Activated CD4-positive, CD25-positive, alpha-beta regulatory T cell treated with anti-CD3 and anti-CD28 coated beads, Interleukin-2, amount 50 U/mL, for 72 hours (primary cell): ENCODE results near the gene RASSF5.
A peak's percentile ranks its signal among the peaks of the same experiment; 100 is the strongest.

Experiments
- DNase-seq: peaks from one replicate; pipeline ENCODE4 v3.0.0; 2021

RASSF5 gene

DNA sequence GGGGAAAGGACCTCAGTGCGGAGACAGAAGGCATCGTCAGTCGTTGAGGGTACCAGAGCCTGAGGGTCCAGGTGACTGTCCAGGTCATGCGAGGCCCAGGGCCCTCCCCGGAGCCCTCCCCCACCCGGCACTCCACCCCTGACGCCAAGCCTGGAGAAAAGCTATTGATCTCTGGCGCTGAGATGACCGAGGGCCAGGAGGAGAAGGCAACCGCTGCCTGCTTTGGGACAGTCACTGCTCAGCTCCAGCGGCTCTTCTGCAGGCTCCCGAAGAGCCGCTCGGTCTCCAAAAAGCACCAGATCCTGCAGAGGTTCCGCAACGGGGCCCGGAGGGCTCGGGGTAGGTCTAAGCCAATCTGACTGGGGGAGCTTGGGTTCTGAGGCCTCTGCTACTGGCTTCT lies 10.9 kb downstream of the RASSF5 start:
- no peak for DNase-seq

DNA sequence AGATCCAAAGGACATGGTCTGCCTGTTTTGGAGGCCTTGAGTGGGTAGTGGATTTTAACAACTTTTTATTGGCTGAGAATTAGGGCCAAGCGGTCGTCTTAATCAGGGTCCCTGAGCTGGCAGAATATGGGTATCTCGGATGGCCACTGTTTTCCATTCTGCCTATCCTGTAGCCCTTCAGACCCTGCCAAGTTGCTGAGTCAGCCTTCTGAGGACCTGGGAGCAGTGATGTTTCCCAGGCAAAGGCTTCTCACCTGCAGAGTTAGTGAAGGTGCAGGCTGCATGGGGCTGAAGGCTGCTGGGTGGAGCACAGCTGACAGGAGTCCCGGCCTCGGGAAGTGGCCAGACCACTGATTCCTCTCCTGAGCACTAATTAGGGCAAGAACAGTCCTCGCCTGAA lies 11.4 kb downstream of the RASSF5 start:
- no peak for DNase-seq

DNA sequence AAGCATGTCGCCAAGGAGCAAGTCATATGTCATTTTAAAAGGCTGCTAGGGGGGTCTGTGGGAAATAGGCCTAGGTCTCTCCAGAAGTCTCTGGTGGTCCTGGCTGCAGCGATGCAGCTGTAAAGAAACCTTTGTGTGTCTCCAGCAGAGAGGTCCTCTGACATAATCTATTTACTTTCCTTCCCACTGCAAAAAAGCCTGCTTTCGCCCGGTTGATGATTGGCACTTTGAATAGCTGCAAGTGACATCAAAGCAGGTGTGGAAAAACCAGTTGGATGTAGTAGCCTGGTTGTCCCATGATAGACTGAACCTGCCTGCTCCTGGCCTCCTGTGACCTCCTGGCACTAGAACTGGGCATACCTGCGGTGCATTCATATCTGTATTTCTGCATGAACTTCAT lies 13.8 kb downstream of the RASSF5 start:
- DNase-seq = no peak

DNA sequence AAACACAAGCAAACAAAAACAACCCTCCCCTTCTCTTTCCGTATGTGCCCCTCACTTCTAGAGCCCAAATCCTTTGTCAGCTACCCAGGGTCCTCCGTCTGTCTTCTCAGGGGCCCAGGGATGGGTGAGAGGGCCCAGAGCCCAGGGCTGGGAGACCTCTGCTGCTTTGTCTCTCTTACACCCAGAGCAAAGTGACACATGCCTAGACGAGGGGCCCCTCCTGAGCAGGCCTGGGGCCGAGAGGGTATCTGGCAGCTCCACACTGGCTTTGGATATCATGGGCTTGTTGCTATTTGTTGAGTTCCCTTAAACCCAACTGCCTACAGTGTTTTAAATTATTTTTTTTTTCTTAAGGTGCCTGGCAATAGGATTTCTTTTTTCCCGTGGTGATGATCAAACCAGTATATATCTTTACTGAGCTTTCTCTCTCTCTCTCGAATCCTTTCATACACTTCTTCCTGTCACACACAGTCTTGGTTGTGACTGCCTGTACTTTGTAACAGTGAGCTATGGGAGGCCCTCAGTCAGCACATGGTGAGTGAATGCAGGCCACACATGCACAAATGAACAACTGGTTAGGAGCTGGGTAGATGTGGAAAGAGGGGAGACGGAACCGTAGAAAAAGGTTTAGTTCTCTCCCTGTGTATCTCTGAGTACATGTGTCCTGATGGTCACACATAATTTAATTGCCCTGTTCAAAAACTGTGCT lies 14.5 kb downstream of the RASSF5 start:
- DNase-seq = no peak

DNA sequence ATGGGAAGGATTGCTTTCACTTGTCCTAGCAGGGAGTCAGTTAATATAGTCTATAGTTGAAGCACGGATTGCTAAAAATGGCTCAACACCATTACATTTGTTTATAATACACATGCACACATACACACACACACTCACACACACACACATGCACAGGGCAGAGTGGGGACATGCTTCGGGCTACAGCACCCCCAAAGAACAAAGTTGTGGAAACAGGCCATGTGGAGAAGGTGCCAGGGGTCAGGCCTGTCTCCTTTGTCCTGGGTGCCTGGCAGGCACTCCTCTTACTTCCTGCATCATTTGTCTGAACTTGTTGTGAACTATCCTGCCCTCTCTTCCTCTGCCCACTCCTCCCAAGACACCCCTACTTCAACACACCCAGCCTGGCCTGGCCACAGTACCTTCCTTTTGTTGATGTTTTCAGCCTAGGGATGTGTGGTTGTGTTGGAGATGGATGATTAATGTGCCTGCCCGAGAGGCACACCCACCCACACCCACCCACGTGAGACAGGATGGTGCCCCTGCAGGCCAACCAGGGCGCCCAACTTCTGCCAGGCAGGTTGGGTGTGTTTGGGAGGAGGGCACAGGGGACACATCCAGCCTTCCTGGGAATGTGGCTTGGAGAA lies 17.5 kb downstream of the RASSF5 start:
- DNase-seq = no peak

DNA sequence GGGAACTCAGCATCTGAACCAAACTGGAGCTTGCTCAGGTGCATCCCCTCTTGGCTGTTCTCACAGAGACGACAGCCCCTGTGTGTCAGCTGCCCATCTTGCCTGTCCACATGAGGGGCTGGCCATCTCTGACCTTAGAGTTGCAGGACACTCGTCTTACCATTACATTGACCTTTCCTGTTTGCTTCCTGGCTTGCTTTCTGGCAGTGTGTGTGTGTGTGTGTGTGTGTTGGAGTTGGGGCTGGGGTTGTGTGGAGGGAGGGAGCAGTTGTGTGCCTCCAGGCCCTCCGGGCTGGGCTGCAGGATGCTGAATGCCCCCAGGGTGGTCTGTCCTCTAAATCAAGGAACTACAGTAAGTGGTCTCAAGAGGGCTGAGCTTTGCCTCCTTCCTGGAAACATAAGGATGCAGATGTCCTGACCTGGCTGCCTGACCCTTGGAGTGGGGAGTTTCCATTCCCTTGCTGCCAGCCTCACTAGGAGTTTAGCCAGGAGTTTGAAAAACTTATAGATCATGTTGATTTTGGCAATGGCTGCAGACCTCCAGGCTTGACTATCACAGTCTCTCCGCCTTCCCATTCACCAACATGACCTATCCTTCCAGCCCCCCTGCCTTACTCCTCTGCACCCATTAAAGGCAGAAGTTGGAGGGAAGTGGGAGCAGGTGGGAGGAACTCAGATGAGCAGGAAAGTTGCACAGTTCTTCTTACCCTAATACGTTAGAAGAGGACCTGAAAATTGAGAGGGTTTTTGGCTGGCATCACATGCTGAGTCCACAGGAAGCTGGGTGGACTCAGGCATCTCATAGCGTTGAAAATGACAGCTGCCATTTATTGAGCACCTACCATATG lies 19.0 kb downstream of the RASSF5 start:
- no peak for DNase-seq

DNA sequence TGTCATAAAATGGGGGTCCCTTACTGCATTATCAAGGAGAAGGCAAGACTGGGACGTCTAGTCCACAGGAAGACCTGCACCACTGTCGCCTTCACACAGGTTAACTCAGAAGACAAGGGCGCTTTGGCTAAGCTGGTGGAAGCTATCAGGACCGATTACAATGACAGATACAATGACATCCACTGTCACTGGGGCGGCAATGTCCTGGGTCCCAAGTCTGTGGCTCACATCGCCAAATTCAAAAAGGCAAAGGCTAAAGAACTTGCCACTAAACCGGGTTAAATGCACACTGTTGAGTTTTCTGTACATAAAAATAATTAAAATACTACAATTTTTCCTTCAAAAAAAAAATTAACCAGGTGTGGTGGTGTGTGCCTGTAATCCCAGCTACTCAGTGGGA lies 22.1 kb downstream of the RASSF5 start:
- no peak for DNase-seq

DNA sequence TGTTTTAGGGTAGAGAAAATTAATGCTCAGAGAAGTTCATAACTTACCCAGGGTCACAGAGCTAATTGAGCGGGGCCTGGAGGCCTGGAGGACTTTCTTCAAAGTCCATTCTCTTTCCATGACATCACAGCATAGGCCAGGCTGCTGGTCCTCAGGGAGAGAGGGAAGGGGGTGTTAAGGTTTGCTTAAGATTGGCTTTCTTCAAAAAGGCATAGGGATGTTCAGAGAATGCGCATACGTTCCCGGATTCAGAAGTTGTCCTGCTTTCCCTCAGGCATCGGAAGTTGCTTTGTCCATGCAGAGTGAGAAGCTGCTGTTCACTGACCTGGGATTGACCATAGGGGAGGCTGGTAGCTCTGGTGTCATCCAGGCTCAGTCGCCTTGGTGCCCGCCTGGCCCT lies 25.0 kb downstream of the RASSF5 start:
- DNase-seq = no peak

DNA sequence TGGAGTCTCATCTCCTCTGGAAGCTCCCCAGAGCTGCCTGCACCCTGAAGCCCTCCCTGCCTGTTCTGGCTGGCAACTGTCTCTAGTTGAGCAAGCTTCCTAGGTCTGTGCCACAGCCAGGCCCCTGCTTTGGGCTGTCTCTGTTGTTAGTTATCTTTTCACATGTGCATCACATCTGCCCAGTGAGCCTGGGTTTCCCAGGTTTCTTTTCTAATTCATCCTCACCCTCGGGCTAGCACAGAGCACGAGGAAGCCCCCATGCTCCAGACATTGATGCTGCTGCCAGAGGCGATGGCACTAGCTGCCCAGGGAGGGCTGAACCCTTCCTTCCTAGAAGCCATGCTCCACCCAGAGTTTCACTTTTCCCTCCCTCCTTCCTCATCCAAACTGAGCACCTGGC lies 27.2 kb downstream of the RASSF5 start:
- no peak for DNase-seq

DNA sequence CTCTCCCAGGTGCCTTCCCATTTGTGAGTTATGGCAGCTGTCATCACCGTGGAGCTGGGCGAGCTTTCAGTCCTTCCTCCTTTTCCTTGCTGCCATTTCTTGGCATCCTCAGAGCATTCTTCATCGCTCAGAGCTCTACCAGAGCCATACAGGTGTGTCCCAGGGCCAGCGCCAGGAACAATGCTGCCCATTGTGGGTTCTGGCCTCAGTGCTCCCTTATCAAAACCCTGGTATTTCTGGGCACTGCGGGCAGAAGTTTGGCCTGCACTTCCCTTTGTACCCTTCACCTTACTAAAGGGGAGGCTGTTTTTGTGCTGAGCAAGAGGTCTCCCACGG lies 28.5 kb downstream of the RASSF5 start:
- no peak for DNase-seq

DNA sequence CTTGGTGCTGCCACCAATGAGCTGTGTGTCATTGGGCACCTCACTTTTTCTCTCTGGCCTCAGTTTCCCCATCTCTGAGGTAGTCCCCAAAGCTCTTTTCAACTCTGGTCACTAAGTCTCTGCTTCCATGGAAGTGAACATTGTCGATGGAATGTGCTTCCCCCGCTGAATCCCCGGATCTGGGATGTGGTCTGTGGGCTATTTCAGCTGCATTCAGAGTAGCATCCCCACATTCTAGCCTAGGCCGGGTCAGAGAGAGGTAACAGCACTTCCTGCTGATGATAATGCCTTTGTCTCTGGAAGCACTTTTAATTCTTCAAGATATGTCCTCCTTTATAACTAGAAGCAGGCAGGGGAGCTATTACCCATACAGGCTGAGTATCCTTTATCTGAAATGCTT lies 29.8 kb downstream of the RASSF5 start:
- no peak for DNase-seq

DNA sequence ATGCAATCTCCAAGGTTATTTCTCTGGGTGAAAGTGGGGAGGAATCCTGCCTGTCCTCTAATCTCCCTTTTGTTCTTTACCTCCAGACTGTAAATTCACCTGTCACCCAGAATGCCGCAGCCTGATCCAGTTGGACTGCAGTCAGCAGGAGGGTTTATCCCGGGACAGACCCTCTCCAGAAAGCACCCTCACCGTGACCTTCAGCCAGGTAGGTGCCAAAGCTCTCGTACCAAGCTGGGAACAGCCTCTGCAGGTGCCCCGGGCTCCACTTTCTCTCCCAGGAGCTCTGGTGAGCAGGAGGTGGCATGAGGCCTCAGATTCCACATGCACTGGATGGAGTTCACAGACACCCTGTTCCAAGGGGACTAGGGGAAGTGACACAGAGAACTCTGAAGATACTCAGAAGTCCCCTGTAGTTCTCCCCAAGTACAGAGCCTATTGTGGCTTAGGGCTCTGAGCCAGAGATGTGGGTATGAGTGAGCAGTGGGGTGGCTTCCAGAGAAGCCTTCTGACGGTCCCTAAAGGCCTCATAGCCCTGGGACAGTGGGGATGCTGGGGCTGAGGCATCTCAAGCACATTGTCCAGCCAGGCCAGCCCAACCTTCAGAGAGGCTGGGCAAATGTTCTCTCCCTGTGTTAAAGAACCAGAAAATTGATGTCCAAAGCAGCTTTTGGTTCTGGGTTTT lies 30.9 kb downstream of the RASSF5 start:
- no peak for DNase-seq

DNA sequence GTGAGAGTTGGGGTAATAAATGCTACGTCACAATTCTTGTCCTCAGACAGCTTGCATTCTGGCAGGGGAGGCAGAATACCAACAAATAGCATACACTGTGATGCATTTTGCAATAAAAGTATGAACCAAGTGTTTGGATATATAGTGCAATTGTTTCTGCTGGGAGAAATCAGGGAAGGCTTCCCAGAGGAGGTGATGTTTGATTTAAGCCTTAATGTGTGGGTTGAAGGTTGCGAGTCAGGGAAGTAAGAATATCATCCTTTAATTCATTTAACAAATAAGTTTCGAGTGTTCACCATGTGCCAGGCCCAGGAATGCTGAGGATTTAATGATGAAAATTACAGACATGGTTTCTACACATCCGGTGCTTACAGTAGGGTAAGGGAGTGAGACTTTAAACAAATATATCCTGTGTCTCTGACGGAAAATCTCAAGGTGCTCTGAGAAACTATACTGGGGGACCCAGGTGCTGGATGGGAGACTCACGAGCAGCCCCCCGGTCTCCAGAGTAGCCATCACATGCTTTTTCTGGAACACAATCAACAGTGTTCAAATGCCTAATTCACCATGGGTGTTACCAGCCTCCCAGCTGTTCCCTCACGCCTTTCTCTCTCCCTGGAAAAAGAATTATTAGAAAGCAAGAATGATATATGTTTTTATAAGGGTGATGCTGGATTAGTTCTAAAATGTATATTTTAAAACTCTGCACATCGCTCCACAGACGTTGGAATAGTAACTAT lies 31.7 kb downstream of the RASSF5 start:
- DNase-seq = no peak

DNA sequence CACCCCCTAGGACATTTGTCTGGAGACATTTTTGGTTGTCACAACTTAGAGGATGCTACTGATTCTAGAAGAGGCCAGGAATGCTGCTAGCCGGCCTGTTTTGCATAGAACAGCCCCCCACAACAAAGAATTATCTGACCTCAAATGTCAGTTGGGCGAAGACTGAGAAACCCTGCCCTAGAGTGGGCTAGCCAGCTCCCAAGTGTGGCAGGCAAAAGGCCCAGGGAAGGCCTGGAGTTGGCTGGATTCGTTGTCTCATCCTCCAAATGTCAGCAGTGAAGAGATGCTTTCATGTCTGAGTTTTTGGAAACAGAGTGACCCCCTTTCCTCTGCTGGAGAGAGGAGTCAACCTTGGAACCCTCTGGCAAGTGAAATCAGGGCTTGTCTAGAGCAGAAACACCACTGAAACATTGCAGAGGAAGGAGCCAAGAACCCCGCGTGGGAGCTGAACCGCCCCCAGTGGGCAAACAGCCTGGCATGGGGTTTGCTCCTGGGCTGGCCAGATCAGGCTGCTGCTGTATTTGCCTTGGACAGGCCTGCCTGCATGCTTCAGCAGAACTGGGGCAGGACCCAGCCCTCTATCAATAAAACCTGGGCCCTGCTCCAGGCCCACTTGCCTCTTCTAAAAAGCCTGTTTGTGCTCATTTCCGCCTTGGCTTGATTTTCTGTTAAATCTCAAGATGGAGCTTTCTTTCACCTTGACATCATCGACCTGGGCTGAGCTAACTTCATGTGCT lies 32.9 kb downstream of the RASSF5 start:
- DNase-seq = no peak

DNA sequence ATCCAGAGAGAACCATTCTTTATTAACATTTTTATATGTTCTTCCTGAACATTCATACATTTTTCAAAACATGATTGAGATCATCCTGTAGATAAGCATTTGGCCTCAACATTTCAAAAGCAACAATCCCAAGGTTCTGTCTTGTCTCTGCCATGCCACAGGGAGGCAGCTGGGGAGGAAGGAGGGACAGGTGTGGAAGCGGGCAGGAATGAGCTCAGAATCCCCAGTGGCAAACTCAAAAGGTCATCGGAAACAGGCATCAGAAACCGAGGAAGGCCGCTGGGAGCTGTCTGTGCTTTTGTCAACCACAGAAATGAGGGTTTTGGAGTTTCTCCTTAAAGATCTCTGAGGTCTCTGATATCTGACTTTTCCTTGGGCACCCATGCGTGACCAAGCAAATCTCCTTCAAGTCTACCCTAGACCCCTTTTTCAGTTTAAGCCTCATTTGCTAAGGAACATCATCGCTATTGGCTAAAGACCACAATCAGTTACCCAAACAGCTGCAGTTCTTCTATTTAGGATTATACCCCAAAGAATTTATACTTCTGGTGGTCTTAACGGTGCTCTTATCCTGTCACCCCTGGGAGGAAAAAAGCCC lies 34.0 kb downstream of the RASSF5 start:
- DNase-seq = no peak

DNA sequence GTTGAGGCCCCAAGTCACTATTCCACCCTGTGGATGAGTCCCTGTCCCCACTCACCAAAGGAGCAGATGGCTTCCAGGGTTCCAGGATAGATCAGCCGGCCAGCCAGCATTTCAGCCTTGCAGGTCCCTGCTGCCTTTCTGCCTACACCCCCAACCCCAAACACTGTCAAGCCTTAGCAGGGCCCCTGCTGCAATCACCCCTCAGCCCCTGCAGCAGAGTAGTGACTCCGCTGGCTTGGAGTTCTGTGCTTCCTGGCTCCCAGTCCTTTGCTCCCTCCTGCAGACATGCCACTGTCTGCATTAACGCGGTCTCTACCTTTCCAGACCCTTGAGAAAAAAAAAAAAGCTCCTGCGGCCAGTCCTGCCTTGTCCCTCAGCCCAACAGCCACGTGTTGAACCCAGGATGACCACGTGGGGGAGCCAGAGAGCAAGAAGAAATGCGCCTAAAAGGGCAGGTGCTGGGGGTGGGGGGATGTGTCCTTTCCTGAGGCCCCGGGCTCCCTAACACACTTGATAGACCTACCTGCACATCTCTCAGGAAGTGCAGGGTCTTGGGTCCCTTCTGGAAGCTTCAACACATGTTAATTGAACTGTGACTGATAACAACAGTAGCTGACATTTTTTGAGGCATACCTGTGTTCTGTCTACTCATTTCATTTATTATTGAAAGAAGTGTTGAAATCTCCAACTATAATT lies 37.4 kb downstream of the RASSF5 start:
- DNase-seq = peak; percentile 89

DNA sequence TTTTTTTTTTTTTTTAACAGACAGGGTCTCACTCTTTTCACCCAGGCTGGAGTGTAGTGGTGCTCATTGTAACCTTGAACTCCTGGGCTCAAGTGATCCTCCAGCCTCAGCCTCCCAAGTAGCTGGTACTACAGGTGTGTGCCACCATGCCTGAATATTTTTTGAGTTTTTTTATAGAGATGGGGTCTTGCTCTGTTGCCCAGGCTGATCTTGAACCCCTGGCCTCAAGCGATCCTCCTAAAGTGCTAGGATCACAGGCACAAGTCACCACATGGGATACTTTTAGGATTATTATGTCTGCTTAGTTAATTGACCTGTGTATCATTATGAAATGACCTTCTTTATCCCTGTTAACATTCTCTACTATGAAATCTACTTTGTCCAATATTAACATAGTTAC lies 38.0 kb downstream of the RASSF5 start:
- DNase-seq = no peak

DNA sequence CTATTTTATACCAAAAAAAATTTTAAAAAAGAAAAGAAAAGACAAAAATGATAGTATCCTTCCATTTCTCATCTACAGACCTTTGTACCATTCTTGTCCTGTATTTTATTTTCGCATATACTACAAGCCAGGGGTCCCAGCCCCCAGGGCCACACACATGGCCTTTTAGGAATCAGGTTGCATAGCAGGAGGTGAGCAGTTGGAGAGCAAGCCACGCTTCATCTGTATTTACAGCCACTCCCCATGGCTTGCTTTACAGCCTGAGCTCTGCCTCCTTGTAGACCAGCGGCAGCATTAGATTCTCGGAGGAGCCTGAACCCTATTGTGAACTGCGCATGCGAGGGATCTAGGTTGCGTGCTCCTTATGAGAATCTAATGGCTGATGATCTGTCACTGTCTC lies 39.8 kb downstream of the RASSF5 start:
- no peak for DNase-seq

DNA sequence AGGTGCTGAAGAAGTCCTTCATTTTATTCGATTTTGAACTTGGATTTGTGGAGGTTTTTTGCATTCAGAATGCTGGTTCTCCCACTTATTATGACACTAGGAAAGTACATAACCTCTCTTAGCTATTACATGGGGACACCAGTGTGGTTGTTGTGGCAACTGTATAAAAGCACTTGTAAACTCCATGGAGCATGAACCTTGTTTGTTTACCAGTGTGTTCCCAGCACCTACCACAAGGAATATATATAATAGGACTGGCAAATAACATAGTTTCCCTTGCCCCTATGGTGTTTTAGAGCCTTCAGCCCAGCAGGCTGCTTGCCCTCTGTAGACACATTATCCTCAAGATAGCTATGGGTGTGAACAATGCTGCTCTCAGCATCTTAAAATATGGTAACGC lies 43.1 kb downstream of the RASSF5 start:
- no peak for DNase-seq

DNA sequence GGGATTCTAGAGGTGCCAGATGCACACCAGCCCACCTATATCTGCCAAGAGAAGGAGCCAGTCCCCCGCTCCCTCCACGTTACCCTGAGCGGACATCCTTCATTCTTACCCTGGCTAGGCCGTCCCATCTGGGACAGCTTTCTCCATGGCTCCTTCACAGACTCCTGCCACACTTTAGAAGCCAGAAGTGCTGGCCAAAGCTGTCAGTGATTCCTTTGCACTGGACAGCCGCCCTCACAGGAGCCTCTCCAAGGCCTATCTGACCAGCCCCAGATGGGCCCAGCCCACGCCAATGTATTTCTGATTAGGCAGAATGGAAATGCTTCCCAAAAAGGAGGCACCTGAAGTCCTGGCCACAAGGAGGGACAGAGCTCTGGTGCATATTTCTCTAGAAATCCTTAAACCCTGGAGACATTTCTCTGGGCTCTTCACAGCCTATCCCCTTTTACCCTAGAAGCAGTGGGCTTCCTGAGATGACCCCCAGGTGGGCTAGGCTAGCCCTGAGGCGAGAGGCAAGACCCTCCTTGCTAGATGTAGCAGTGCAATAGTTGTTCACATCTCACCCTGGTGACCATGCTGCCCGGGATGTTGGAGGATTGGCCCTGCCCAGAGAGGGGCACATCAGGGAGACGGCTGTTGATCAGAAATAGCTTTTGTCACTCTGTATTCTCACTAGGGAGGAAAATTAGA lies 44.1 kb downstream of the RASSF5 start:
- DNase-seq = no peak

DNA sequence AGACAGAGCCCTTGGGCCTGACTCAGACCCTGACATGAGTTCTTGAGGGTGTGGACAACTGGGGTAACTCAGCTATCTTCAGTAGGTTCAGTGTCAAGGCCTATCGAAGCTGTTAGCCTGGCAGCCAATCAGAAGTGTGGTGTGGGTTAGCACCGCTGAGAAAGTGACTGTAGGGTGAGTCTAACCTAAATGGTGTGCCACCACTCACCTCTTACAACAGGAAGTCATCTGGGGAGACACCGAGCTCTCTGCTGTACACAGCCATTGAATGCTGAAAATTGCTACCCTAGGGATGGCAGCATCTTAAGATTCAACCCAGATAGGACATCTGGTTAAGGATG lies 44.6 kb downstream of the RASSF5 start:
- peak; percentile 68 for DNase-seq
